Hepatocyte (in vitro differentiated cells): ENCODE measurements around the gene AP3S1. TPM values are rescaled to one million over a fixed set of nuclear protein-coding genes. Genes with fewer than 3 reads are reported as not detected.
"Not testable (repeated sequence)": the region's sequence is repeated elsewhere in the genome, so short reads cannot be mapped to it uniquely, and the experiment has no call there.

Experiments
- DNase-seq: peaks from one replicate; pipeline ENCODE4 v3.0.0-alpha.2; 2016; ENCODE audit warnings: low spot score
- H2AFZ ChIP-seq: fragments of 200-600 bp; sonication (generic); 2 replicates; pipeline ENCODE4 v1.6.0; 2016; ENCODE audit warnings: antibody characterized with exemption, mild to moderate bottlenecking
- H3K27ac ChIP-seq: fragments of 200-600 bp; sonication (generic); 2 replicates; pipeline ENCODE4 v1.5.1; 2016; ENCODE audit warnings: mild to moderate bottlenecking
- H3K27me3 ChIP-seq: fragments of 200-600 bp; sonication (generic); 2 replicates; pipeline ENCODE4 v1.6.1; 2016
- H3K36me3 ChIP-seq: fragments of 200-600 bp; sonication (generic); replicated peaks from 2 replicates; pipeline ENCODE4 v1.5.1; 2016; ENCODE audit warnings: low read depth; ENCODE audit not compliant: insufficient read depth
- H3K4me1 ChIP-seq: fragments of 200-600 bp; sonication (generic); 2 replicates; pipeline ENCODE4 v1.5.1; 2016; ENCODE audit warnings: mild to moderate bottlenecking, moderate library complexity; ENCODE audit not compliant: insufficient read depth
- H3K4me2 ChIP-seq: fragments of 200-600 bp; sonication (generic); 2 replicates; pipeline ENCODE4 v1.6.0; 2016
- H3K4me3 ChIP-seq: fragments of 200-600 bp; sonication (generic); 2 replicates; pipeline ENCODE4 v1.5.1; 2016; ENCODE audit warnings: mild to moderate bottlenecking
- H3K79me2 ChIP-seq: fragments of 200-600 bp; sonication (generic); 2 replicates; pipeline ENCODE4 v1.6.0; 2017; ENCODE audit warnings: mild to moderate bottlenecking
- H3K9me2 ChIP-seq: fragments of 200-600 bp; sonication (generic); replicated peaks from 2 replicates; pipeline ENCODE4 v1.6.0; 2017; ENCODE audit warnings: mild to moderate bottlenecking; ENCODE audit not compliant: insufficient read depth
- H3K9me3 ChIP-seq: fragments of 200-600 bp; sonication (generic); 2 replicates; pipeline ENCODE4 v1.5.1; 2016; ENCODE audit warnings: low read depth, mild to moderate bottlenecking
- H4K20me1 ChIP-seq: fragments of 200-600 bp; sonication (generic); 2 replicates; pipeline ENCODE4 v1.6.0; 2016; ENCODE audit warnings: mild to moderate bottlenecking; ENCODE audit not compliant: insufficient read depth, poor library complexity, severe bottlenecking
- EZH2 ChIP-seq: fragments of 200-600 bp; sonication (generic); IDR thresholded peaks from 2 replicates; pipeline ENCODE4 v1.6.1; 2016; ENCODE audit warnings: antibody characterized with exemption, mild to moderate bottlenecking, borderline replicate concordance
- EZH2phosphoT487 ChIP-seq: fragments of 200-600 bp; sonication (generic); IDR thresholded peaks from one replicate; pipeline ENCODE4 v1.6.1; 2018; ENCODE audit warnings: antibody characterized with exemption, mild to moderate bottlenecking, low read depth, moderate library complexity; ENCODE audit not compliant: unreplicated experiment, severe bottlenecking
- WGBS: methylation state at CpG from one replicate; pipeline ENCODE4 v1.1.6; 2016; ENCODE audit warnings: low lambda C conversion rate; ENCODE audit errors: missing lambda C conversion rate; 5-methylcytosine and 5-hydroxymethylcytosine counted together
- polyA plus RNA-seq: library from polyadenylated mRNA; unstranded; fragments of >200 nt; fragmentation: Nextera tagmentation; extraction: Ambion mirVana; gene quantifications from 2 replicates; pipeline ENCODE4 v1.2.1, GENCODE V29; 2016
- total RNA-seq: library from RNA; depleted of rRNA; stranded (reverse); fragments of >200 nt; gene quantifications from 2 replicates; pipeline ENCODE4 v1.2.3, GENCODE V29; 2014
- TF ChIP-seq, protein P1 (sequence below): fragments of 200-600 bp; sonication (generic); IDR thresholded peaks from 2 replicates; pipeline ENCODE4 v1.5.1; 2016; ENCODE audit warnings: antibody characterized with exemption, mild to moderate bottlenecking; ENCODE audit not compliant: poor library complexity

Gene AP3S1
- total and polyA plus RNA-seq, 2 experiments from 2014 or later: 148 to 362 TPM

DNA sequence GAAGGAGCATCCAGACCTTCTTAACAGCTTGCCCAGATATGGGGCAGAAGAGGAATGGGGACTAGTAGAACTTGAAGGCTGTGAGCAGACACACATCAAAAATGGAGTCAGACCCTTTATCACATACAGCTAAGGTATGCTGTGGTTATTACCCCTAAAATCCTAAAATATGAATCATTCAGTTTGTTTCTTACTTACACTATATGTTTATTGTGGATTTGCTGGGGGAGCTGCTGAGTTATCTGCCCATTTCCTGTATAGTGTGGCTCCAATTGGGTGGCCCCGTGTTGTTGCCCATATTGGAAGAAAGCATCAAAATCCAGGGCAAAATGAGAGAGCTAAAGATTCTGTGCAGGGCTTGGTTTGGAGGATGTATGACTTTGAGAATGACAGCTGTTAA, 56.9 kb downstream of the AP3S1 start:
- Histone ChIP-seq H3K4me1 (no peaks in the 10 kb centered on the region), H3K36me3 (no peaks in the 10 kb centered on the region), H3K9me3 (no peaks in the 10 kb centered on the region), H3K79me2 (no peaks in the 10 kb centered on the region), H3K9me2 (no peaks in the 10 kb centered on the region), H3K4me2 (no peak overlapping the region), H3K27me3 (no peaks in the 10 kb centered on the region), H2AFZ (no peak overlapping the region), H4K20me1 (no peaks in the 10 kb centered on the region), H3K27ac (no peak overlapping the region), H3K4me3 (no peak overlapping the region)
- 89% methylated on average over 1 of the region's 1 CpG for WGBS
- no peak for DNase-seq
- TF ChIP-seq, protein P1, sequence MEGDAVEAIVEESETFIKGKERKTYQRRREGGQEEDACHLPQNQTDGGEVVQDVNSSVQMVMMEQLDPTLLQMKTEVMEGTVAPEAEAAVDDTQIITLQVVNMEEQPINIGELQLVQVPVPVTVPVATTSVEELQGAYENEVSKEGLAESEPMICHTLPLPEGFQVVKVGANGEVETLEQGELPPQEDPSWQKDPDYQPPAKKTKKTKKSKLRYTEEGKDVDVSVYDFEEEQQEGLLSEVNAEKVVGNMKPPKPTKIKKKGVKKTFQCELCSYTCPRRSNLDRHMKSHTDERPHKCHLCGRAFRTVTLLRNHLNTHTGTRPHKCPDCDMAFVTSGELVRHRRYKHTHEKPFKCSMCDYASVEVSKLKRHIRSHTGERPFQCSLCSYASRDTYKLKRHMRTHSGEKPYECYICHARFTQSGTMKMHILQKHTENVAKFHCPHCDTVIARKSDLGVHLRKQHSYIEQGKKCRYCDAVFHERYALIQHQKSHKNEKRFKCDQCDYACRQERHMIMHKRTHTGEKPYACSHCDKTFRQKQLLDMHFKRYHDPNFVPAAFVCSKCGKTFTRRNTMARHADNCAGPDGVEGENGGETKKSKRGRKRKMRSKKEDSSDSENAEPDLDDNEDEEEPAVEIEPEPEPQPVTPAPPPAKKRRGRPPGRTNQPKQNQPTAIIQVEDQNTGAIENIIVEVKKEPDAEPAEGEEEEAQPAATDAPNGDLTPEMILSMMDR: no peak
- TF ChIP-seq EZH2: no peak
- no peak for TF ChIP-seq EZH2phosphoT487

GRCh38 chr5:115907177-115907576, 65.4 kb downstream of the AP3S1 start:
- 89% methylated on average over 2 of the region's 2 CpGs for WGBS
- DNase-seq: no peak
- H2AFZ ChIP-seq: no peak overlapping the region
- no peak overlapping the region for H3K4me3 ChIP-seq
- H3K4me1 ChIP-seq: no peaks in the 10 kb centered on the region
- H3K27ac ChIP-seq: no peak overlapping the region
- no peak for TF ChIP-seq EZH2
- H3K79me2 ChIP-seq: no peaks in the 10 kb centered on the region
- H3K4me2 ChIP-seq: no peak overlapping the region
- H3K27me3 ChIP-seq: no peaks in the 10 kb centered on the region
- no peaks in the 10 kb centered on the region for H3K9me3 ChIP-seq
- H3K9me2 ChIP-seq: no peaks in the 10 kb centered on the region
- H3K36me3 ChIP-seq: no peaks in the 10 kb centered on the region
- H4K20me1 ChIP-seq: no peaks in the 10 kb centered on the region

- not testable (repeated sequence) for H3K36me3 ChIP-seq, H3K4me1 ChIP-seq, H3K4me3 ChIP-seq, DNase-seq, H2AFZ ChIP-seq, H3K9me2 ChIP-seq, H4K20me1 ChIP-seq, H3K79me2 ChIP-seq, H3K27me3 ChIP-seq, H3K9me3 ChIP-seq, H3K4me2 ChIP-seq, H3K27ac ChIP-seq
- 90% methylated on average over 5 of the region's 5 CpGs for WGBS
Measured at GRCh38 chr5:115913623-115914400, 72.1 kb downstream of the AP3S1 start.

- DNase-seq: no peak
- Histone ChIP-seq H2AFZ (no peak overlapping the region), H3K9me3 (no peaks in the 10 kb centered on the region), H3K4me3 (no peak overlapping the region), H3K27ac (no peak overlapping the region), H3K4me2 (no peak overlapping the region), H3K79me2 (no peaks in the 10 kb centered on the region), H3K4me1 (no peaks in the 10 kb centered on the region), H4K20me1 (no peaks in the 10 kb centered on the region), H3K27me3 (no peaks in the 10 kb centered on the region), H3K9me2 (no peaks in the 10 kb centered on the region), H3K36me3 (no peaks in the 10 kb centered on the region)
- TF ChIP-seq EZH2phosphoT487: no peak
- no peak for TF ChIP-seq EZH2
- TF ChIP-seq, protein P1: no peak
- whole genome bisulfite sequencing: 90% methylated on average over 3 of the region's 3 CpGs
Measured at GRCh38 chr5:115920171-115920725, 78.5 kb downstream of the AP3S1 start.

DNA sequence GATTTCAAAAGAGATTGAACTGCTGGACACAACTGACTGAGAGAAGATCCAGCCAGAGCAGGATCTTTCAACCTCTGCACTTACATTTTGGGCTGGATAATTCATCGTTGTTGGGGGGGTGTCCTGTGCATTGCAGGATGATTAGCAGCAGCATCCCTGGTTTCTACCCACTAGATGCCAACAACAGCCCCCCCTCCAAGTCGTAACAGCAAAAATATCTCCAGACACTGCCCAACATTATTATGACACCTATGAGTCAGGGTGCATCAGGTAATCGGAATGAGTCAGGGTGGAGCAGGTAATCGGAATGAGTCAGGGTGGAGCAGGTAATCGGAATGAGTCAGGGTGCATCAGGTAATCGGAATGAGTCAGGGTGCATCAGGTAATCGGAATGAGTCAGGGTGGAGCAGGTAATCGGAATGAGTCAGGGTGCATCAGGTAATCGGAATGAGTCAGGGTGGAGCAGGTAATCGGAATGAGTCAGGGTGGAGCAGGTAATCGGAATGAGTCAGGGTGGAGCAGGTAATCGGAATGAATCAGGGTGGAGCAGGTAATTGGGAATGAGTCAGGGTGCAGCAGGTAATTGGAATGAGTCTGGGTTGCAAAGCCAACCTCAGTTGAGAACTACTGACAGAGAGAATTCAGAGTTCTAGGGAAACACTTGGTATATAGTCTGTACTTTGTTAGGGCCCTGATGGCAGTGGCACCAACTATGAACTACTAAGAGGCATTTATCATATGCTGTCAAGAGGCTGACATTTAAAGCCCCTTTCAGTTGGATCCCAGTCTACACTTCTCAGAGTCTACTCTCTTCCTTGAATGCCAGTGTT, 87.1 kb downstream of the AP3S1 start:
- H3K4me1 ChIP-seq, H3K9me3 ChIP-seq, H4K20me1 ChIP-seq, H3K79me2 ChIP-seq, H3K4me2 ChIP-seq, H3K36me3 ChIP-seq, H2AFZ ChIP-seq, DNase-seq, H3K9me2 ChIP-seq, H3K4me3 ChIP-seq, H3K27ac ChIP-seq, H3K27me3 ChIP-seq: not testable (repeated sequence)
- WGBS: 90% methylated on average over 12 of the region's 12 CpGs

- not testable (repeated sequence) for H3K79me2 ChIP-seq, H2AFZ ChIP-seq, H4K20me1 ChIP-seq, H3K4me1 ChIP-seq, DNase-seq, H3K4me2 ChIP-seq, H3K9me3 ChIP-seq, H3K4me3 ChIP-seq, H3K36me3 ChIP-seq, H3K27me3 ChIP-seq, H3K9me2 ChIP-seq, H3K27ac ChIP-seq
- 96% methylated on average over 17 of the region's 17 CpGs for WGBS
Measured at GRCh38 chr5:115930171-115930570, 88.4 kb downstream of the AP3S1 start.
